Suprapubic skin (tissue), 4 donors: ENCODE data around the gene RNF112.

ENCODE experiments used
- EP300 ChIP-seq: sonication (generic); formaldehyde crosslinking; IDR thresholded peaks from one replicate; pipeline ENCODE4 v1.6.1; 2017; ENCODE audit warnings: antibody characterized with exemption
- POLR2A ChIP-seq, 2 donors: fragments of 450-650 bp; IDR thresholded peaks; one replicate each; pipeline ENCODE4 v1.6.1; 2017; ENCODE audit warnings: antibody characterized with exemption in 2 of 2, mild to moderate bottlenecking in 2 of 2, moderate library complexity in 2 of 2
- POLR2AphosphoS5 ChIP-seq, 3 donors: sonication (generic); formaldehyde crosslinking; IDR thresholded peaks; one replicate each; pipeline ENCODE4 v1.6.1; 2017; ENCODE audit warnings: antibody characterized with exemption in 3 of 3
- TF ChIP-seq, protein P1 (sequence below), 2 donors: fragments of 200-600 bp in 1 of 2; fragments of 450-650 bp in 1 of 2; sonication (generic) in 1 of 2; IDR thresholded peaks; one replicate each; pipeline ENCODE4 v1.5.1; 2016 to 2019; ENCODE audit warnings: antibody characterized with exemption in 2 of 2, mild to moderate bottlenecking in 1 of 2, moderate library complexity in 1 of 2

DNA sequence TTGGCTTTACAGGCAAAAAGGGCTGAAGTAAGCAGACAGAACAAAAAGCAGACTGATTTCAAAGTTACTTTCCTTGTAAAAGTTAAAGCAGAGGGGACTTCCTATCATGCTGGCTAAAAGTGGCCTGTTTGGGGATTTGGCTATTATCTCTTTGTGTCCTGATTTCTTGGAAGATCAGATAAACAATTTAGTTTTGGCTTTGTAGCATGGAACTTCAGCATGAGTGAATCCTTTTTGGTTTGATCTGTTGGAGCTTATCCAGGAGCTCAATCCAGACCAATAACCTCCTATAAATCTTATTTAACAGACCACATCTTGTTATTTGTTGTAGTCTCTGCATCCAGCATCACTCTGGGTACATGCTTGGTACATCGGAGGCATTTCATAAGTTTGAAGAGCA, 8.9 kb upstream of the RNF112 start:
- TF ChIP-seq, protein P1, sequence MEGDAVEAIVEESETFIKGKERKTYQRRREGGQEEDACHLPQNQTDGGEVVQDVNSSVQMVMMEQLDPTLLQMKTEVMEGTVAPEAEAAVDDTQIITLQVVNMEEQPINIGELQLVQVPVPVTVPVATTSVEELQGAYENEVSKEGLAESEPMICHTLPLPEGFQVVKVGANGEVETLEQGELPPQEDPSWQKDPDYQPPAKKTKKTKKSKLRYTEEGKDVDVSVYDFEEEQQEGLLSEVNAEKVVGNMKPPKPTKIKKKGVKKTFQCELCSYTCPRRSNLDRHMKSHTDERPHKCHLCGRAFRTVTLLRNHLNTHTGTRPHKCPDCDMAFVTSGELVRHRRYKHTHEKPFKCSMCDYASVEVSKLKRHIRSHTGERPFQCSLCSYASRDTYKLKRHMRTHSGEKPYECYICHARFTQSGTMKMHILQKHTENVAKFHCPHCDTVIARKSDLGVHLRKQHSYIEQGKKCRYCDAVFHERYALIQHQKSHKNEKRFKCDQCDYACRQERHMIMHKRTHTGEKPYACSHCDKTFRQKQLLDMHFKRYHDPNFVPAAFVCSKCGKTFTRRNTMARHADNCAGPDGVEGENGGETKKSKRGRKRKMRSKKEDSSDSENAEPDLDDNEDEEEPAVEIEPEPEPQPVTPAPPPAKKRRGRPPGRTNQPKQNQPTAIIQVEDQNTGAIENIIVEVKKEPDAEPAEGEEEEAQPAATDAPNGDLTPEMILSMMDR (IDR thresholded peaks at IDR 0.05): no peak
- no peak for TF ChIP-seq POLR2AphosphoS5 (IDR thresholded peaks at IDR 0.05)
- TF ChIP-seq EP300: no peak
- no peak for TF ChIP-seq POLR2A (IDR thresholded peaks at IDR 0.05)
